ENCODE results near the gene PTH1R. TPM values are rescaled to one million over a fixed set of nuclear protein-coding genes. Genes with fewer than 3 reads are reported as not detected.

Gene PTH1R
- total and polyA plus RNA-seq, 12 donors, result 1.5 to 89.8 (median 4.2) TPM

DNA sequence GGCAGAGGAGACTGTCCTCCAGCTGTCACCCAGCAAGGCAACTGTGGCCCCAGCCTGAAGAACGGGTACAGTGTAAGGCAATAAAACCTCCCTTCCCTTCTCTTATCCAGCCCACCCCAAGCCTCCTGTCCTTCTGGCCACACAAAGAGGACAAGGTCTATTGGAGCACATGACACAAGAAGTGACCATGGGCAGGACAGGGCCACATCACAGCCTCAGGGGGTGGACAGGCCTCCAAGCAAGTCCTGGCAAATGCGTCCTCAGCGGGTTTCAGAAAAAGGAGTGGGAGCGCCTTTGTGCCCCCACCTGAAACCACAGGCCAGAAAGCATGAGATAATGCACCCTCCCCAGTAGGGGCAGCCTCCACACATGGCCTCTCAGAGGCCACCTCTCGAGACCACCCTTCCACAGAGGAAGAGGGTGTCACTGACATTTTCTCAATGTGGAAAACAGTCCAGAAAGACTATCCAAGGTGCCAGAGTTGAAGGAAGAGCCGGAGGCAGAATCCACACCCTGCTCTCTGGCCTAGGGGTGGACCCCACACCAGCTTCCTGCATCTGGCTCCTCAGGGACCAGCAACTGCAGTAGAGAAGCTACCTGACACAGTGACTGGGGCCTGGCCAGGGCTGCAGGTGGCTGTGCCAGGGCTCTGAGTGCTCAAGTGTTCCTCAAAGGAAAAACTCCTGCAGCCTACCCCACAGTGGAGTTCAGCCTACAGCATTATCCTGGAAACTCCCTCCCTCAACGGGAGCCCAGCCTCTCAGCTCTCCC lies 55.1 kb downstream of the PTH1R start:
- intact Hi-C loops (cut with DNase I), result loop anchor here in 4 of 10 donors (5.0 kb wide), 2 partner anchors 35 to 45 kb away; partner anchors contain the start of genes CCDC12 (in 3 of the 4) and NBEAL2 (in 3 of the 4)
- Histone ChIP-seq H3K9me3 (no peaks in the 10 kb centered on the region), H3K27ac (peak overlapping the region; percentile 51 to 90 (median 80)), H3K27me3 (no peaks in the 10 kb centered on the region), H3K36me3 (peaks cover 0 to 28% (median 0%) of the 10 kb centered on the region in 9 donors), H3K4me3 (no peak overlapping the region), H3K4me1 (peaks cover 54 to 100% (median 98%) of the 10 kb centered on the region in 9 donors)
- TF ChIP-seq, protein P1, sequence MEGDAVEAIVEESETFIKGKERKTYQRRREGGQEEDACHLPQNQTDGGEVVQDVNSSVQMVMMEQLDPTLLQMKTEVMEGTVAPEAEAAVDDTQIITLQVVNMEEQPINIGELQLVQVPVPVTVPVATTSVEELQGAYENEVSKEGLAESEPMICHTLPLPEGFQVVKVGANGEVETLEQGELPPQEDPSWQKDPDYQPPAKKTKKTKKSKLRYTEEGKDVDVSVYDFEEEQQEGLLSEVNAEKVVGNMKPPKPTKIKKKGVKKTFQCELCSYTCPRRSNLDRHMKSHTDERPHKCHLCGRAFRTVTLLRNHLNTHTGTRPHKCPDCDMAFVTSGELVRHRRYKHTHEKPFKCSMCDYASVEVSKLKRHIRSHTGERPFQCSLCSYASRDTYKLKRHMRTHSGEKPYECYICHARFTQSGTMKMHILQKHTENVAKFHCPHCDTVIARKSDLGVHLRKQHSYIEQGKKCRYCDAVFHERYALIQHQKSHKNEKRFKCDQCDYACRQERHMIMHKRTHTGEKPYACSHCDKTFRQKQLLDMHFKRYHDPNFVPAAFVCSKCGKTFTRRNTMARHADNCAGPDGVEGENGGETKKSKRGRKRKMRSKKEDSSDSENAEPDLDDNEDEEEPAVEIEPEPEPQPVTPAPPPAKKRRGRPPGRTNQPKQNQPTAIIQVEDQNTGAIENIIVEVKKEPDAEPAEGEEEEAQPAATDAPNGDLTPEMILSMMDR (IDR thresholded peaks at IDR 0.05), result no peak
- ATAC-seq (no peak), DNase-seq (no peak)
- WGBS, 2 donors, result 63 to 67% methylated on average over 7 of the region's 7 CpGs

DNA sequence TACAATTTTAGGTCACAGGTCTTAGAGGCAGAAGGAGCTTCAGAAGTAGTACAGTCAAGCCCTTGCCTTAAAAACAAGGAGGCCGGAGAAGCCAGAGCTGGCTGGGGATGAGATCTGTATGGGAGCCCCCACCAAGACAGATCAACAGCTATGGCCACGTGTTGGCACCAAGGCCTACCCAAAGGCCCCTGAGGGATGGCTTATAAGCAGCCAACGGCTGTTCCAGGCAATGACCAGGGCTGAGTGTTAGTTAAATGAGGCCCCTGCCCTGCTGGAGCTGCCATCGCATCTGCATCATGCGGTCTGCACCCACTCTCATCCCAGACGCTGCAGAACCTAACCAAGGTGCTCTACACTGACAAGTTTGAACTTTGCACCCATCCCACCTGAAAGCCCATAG lies 55.7 kb downstream of the PTH1R start:
- TF ChIP-seq, protein P1 (IDR thresholded peaks at IDR 0.05), result no peak
- no peak for DNase-seq
- Histone ChIP-seq H3K9me3 (no peaks in the 10 kb centered on the region), H3K36me3 (peaks cover 0 to 29% (median 0%) of the 10 kb centered on the region in 9 donors), H3K27ac (peak overlapping the region in 8 of 10 donors; percentile 75 to 90 (median 84)), H3K27me3 (no peaks in the 10 kb centered on the region), H3K4me1 (peaks cover 54 to 100% (median 98%) of the 10 kb centered on the region in 9 donors), H3K4me3 (no peak overlapping the region)
- intact Hi-C loops (cut with DNase I), result loop anchor here in 4 of 10 donors (5.0 kb wide), 2 partner anchors 34 to 44 kb away; partner anchors contain the start of genes CCDC12 (in 3 of the 4) and NBEAL2 (in 3 of the 4)
- 59 to 61% methylated on average over 6 of the region's 6 CpGs for WGBS, 2 donors
- no peak for ATAC-seq

- DNase-seq, result no peak
- H3K4me3 ChIP-seq, result no peak overlapping the region
- peak overlapping the region; percentile 62 to 90 (median 80) for H3K27ac ChIP-seq
- H3K36me3 ChIP-seq, result peaks cover 0 to 35% (median 1%) of the 10 kb centered on the region in 9 donors
- peaks cover 51 to 100% (median 99%) of the 10 kb centered on the region in 9 donors for H3K4me1 ChIP-seq
- intact Hi-C loops (cut with DNase I), result loop anchor here in 4 of 10 donors (5.0 kb wide), 2 partner anchors 33 to 43 kb away; partner anchors contain the start of genes CCDC12 (in 3 of the 4) and NBEAL2 (in 3 of the 4)
- no peaks in the 10 kb centered on the region for H3K9me3 ChIP-seq
- TF ChIP-seq, protein P1 (IDR thresholded peaks at IDR 0.05), result no peak
- no peak for ATAC-seq
- no peaks in the 10 kb centered on the region for H3K27me3 ChIP-seq
- 47 to 55% methylated on average over 2 of the region's 2 CpGs for WGBS, 2 donors
These were observed 56.6 kb downstream of the PTH1R start for GRCh38 chr3:46934072-46934471.

- peak; percentile 30 to 72 (median 58) for ATAC-seq
- H3K27ac ChIP-seq, result peak overlapping the region; percentile 62 to 90 (median 80)
- H3K4me3 ChIP-seq, result no peak overlapping the region
- H3K36me3 ChIP-seq, result peaks cover 0 to 41% (median 7%) of the 10 kb centered on the region in 9 donors
- 43 to 59% methylated on average over 8 of the region's 8 CpGs for WGBS, 2 donors
- intact Hi-C loops (cut with DNase I), result loop anchor here in 4 of 10 donors (5.0 kb wide), 2 partner anchors 33 to 43 kb away; partner anchors contain the start of genes CCDC12 (in 3 of the 4) and NBEAL2 (in 3 of the 4)
- DNase-seq, result peak; percentile 69 to 73
- TF ChIP-seq, protein P1 (IDR thresholded peaks at IDR 0.05), result no peak
- no peaks in the 10 kb centered on the region for H3K27me3 ChIP-seq
- H3K4me1 ChIP-seq, result peaks cover 51 to 100% (median 98%) of the 10 kb centered on the region in 9 donors
- no peaks in the 10 kb centered on the region for H3K9me3 ChIP-seq
These were observed 57.1 kb downstream of the PTH1R start for GRCh38 chr3:46934498-46935167.
